ENCODE results near the gene TSPAN9. TPM values are rescaled to one million over a fixed set of nuclear protein-coding genes. Genes with fewer than 3 reads are reported as not detected.

Gene TSPAN9
- total RNA-seq, 1 experiment from 2014 or later, result 9.6 TPM

GRCh38 chr12:3280967-3281366 is 203.8 kb downstream of the TSPAN9 start:
- no peaks in the 10 kb centered on the region for H3K9me2 ChIP-seq (ENCODE audit: insufficient read depth)
- H3K9me3 ChIP-seq (ENCODE audit: insufficient read depth, low read depth), result no peaks in the 10 kb centered on the region
- no TSS peak for BruUV-seq (replicated peaks)
- CTCF ChIA-PET, result no interaction called here
- H2AFZ ChIP-seq, result no peak overlapping the region
- no peak for DNase-seq
- no peaks in the 10 kb centered on the region for H3F3A ChIP-seq (ENCODE audit: insufficient read depth, low read depth)
- H3K79me2 ChIP-seq (ENCODE audit: low read depth), result no peaks in the 10 kb centered on the region
- intact Hi-C loops (cut with micrococcal nuclease; ENCODE audit: unreplicated experiment), result no loop called here
- H3K4me1 ChIP-seq (replicated peaks; ENCODE audit: insufficient read depth), result no peaks in the 10 kb centered on the region
- POLR2A ChIA-PET (ENCODE audit: unreplicated experiment), result no interaction called here
- H4K20me1 ChIP-seq (ENCODE audit: insufficient read depth), result no peaks in the 10 kb centered on the region
- H3K27ac ChIP-seq, result no peak overlapping the region
- no peak overlapping the region for H3K4me3 ChIP-seq
- no peaks in the 10 kb centered on the region for H3K36me3 ChIP-seq (ENCODE audit: low read depth)
- no peak for TF ChIP-seq CTCF (conservative IDR thresholded peaks at IDR 0.05)
- no peak for TF ChIP-seq EZH2 (IDR thresholded peaks at IDR 0.05; ENCODE audit: low read depth)
- 0 out of 2 replicates have a peak, but pooled peaks cover 12% of the 10 kb centered on the region for H3K27me3 ChIP-seq (ENCODE audit: insufficient read depth, low read depth)
- no peak overlapping the region for H3K4me2 ChIP-seq

DNA sequence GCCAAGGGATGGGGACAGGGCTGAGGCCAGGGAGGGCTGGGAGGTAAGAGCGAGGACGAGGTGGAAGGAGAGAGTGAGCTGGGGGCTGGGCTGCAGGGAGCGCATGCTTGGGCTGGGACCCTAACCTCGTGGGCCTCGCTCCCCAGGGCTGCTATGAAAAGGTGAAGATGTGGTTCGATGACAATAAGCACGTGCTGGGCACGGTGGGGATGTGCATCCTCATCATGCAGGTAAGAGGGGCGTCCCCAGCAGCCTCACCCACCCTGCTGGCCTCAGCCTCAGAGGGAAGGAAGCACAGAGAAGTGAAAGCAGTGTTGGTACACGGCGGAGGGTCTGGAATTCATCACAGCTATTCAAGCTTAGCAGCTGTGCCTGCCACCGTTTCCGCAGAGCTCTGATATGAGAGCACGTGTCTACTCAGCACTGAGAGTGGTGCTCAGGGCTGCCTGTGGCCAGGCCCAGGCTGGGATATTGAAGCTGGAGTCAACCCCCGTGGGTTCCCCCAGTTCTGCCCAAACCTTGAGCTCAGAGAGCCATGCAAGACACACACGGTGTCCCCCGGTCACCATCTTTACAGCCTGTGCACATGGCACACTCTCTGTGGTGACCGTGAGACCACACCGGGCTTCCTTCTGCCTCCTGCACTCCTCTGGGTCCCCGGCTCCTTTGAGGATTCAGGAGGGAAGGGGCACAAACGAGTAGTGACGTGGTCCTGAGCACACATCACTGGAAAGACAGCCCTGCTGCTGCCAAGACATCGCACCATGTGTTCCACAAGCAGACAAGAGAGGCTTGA is 204.6 kb downstream of the TSPAN9 start:
- TF ChIP-seq CTCF (conservative IDR thresholded peaks at IDR 0.05), result no peak
- TF ChIP-seq EZH2 (IDR thresholded peaks at IDR 0.05; ENCODE audit: low read depth), result no peak
- Histone ChIP-seq H2AFZ (no peak overlapping the region), H3K27ac (no peak overlapping the region), H3K9me2 (ENCODE audit: insufficient read depth) (no peaks in the 10 kb centered on the region), H4K20me1 (ENCODE audit: insufficient read depth) (no peaks in the 10 kb centered on the region), H3K36me3 (ENCODE audit: low read depth) (no peaks in the 10 kb centered on the region), H3K27me3 (ENCODE audit: insufficient read depth, low read depth) (0 out of 2 replicates have a peak, but pooled peaks cover 12% of the 10 kb centered on the region), H3F3A (ENCODE audit: insufficient read depth, low read depth) (no peaks in the 10 kb centered on the region), H3K79me2 (ENCODE audit: low read depth) (no peaks in the 10 kb centered on the region), H3K4me1 (replicated peaks; ENCODE audit: insufficient read depth) (no peaks in the 10 kb centered on the region), H3K9me3 (ENCODE audit: insufficient read depth, low read depth) (no peaks in the 10 kb centered on the region), H3K4me2 (no peak overlapping the region), H3K4me3 (no peak overlapping the region)
- CTCF ChIA-PET, result interaction anchor here (0.6 kb wide), 1 partner anchor 11 kb away, joined by 5 read pairs; no protein-coding TSS in a partner anchor
- DNase-seq, result no peak
- POLR2A ChIA-PET (ENCODE audit: unreplicated experiment), result no interaction called here
- no TSS peak for BruUV-seq (replicated peaks)
- intact Hi-C loops (cut with micrococcal nuclease; ENCODE audit: unreplicated experiment), result no loop called here

- Histone ChIP-seq H4K20me1 (ENCODE audit: insufficient read depth) (no peaks in the 10 kb centered on the region), H3K27me3 (ENCODE audit: insufficient read depth, low read depth) (0 out of 2 replicates have a peak, but pooled peaks cover 11% of the 10 kb centered on the region), H2AFZ (no peak overlapping the region), H3K4me2 (no peak overlapping the region), H3K79me2 (ENCODE audit: low read depth) (no peaks in the 10 kb centered on the region), H3K9me2 (ENCODE audit: insufficient read depth) (no peaks in the 10 kb centered on the region), H3K4me1 (replicated peaks; ENCODE audit: insufficient read depth) (no peaks in the 10 kb centered on the region), H3K36me3 (ENCODE audit: low read depth) (no peaks in the 10 kb centered on the region), H3K27ac (no peak overlapping the region), H3F3A (ENCODE audit: insufficient read depth, low read depth) (no peaks in the 10 kb centered on the region), H3K9me3 (ENCODE audit: insufficient read depth, low read depth) (no peaks in the 10 kb centered on the region), H3K4me3 (no peak overlapping the region)
- ChIA-PET POLR2A (ENCODE audit: unreplicated experiment) (no interaction called here), CTCF (interaction anchor here (0.6 kb wide), 1 partner anchor 10 kb away, joined by 5 read pairs; no protein-coding TSS in a partner anchor)
- TF ChIP-seq CTCF (conservative IDR thresholded peaks at IDR 0.05) (no peak), EZH2 (IDR thresholded peaks at IDR 0.05; ENCODE audit: low read depth) (no peak)
- no peak for DNase-seq
- intact Hi-C loops (cut with micrococcal nuclease; ENCODE audit: unreplicated experiment), result no loop called here
- BruUV-seq (replicated peaks), result no TSS peak
Measured at GRCh38 chr12:3282384-3282670, 205.1 kb downstream of the TSPAN9 start.
